ENCODE data around the gene PKD1. TPM values are rescaled to one million over a fixed set of nuclear protein-coding genes. Genes with fewer than 3 reads are reported as not detected.

Gene PKD1
- total and polyA plus RNA-seq, 8 donors = 29.8 to 127 (median 44.2) TPM

GRCh38 chr16:2043667-2044451, 91.8 kb downstream of the PKD1 start:
- Histone ChIP-seq H3K9me3 (no peaks in the 10 kb centered on the region), H3K4me3 (no peak overlapping the region), H3K27ac (no peak overlapping the region), H3K4me1 (peaks cover 0 to 7% (median 7%) of the 10 kb centered on the region in 3 donors), H3K27me3 (no peaks in the 10 kb centered on the region), H3K36me3 (no peaks in the 10 kb centered on the region)
- WGBS, 2 donors = 83 to 85% methylated on average over 23 to 26 of the region's 26 CpGs
- peak in 3 of 6 donors; percentile 33 to 70 (median 54) for DNase-seq
- intact Hi-C loops (cut with DNase I) = no loop called here
- ATAC-seq = peak in 1 of 4 donors; percentile 2
- FAIRE-seq = no peak
- no peak for TF ChIP-seq CTCF (IDR thresholded peaks at IDR 0.05)

- Histone ChIP-seq H3K9me3 (no peaks in the 10 kb centered on the region), H3K36me3 (no peaks in the 10 kb centered on the region), H3K4me3 (no peak overlapping the region), H3K27ac (no peak overlapping the region), H3K4me1 (peaks cover 0 to 4% (median 2%) of the 10 kb centered on the region in 3 donors), H3K27me3 (no peaks in the 10 kb centered on the region)
- peak in 1 of 6 donors; percentile 55 for DNase-seq
- intact Hi-C loops (cut with DNase I) = no loop called here
- no peak for ATAC-seq
- WGBS, 2 donors = 80 to 84% methylated on average over 11 of the region's 11 CpGs
- FAIRE-seq = no peak
- no peak for TF ChIP-seq CTCF (IDR thresholded peaks at IDR 0.05)
Measured at GRCh38 chr16:2042986-2043666, 92.6 kb downstream of the PKD1 start.

GRCh38 chr16:2042171-2042985, 93.3 kb downstream of the PKD1 start:
- WGBS, 2 donors = 73 to 82% methylated on average over 15 to 22 of the region's 22 CpGs
- DNase-seq = peak in 2 of 6 donors; percentile 58 to 80
- Histone ChIP-seq H3K27ac (no peak overlapping the region), H3K4me3 (no peak overlapping the region), H3K36me3 (no peaks in the 10 kb centered on the region), H3K9me3 (no peaks in the 10 kb centered on the region), H3K27me3 (no peaks in the 10 kb centered on the region), H3K4me1 (peaks cover 0 to 4% (median 2%) of the 10 kb centered on the region in 3 donors)
- FAIRE-seq = no peak
- ATAC-seq = peak in 2 of 4 donors; percentile 6 to 49
- intact Hi-C loops (cut with DNase I) = no loop called here
- no peak for TF ChIP-seq CTCF (IDR thresholded peaks at IDR 0.05)

GRCh38 chr16:2040787-2041522, 94.7 kb downstream of the PKD1 start:
- DNase-seq (peak in 1 of 6 donors; percentile 70), FAIRE-seq (no peak), ATAC-seq (peak in 2 of 4 donors; percentile 24 to 29)
- Histone ChIP-seq H3K27me3 (no peaks in the 10 kb centered on the region), H3K27ac (no peak overlapping the region), H3K36me3 (no peaks in the 10 kb centered on the region), H3K4me1 (no peaks in the 10 kb centered on the region), H3K4me3 (no peak overlapping the region), H3K9me3 (no peaks in the 10 kb centered on the region)
- intact Hi-C loops (cut with DNase I) = no loop called here
- 84 to 85% methylated on average over 19 to 20 of the region's 20 CpGs for WGBS, 2 donors
- no peak for TF ChIP-seq CTCF (IDR thresholded peaks at IDR 0.05)
